Duodenal mucosa (tissue), 2 donors: Measurements from ENCODE around the gene SDK1.

Experiments
- H3K27ac ChIP-seq: one replicate; pipeline ENCODE4 v1.7.0; 2013; ENCODE audit warnings: low read depth, low read length
- H3K27me3 ChIP-seq, 2 donors: one replicate each; pipeline ENCODE4 v1.7.0; 2013; ENCODE audit warnings: low read length in 2 of 2, control low read depth in 1 of 2; ENCODE audit not compliant: insufficient read depth in 2 of 2, control insufficient read depth in 1 of 2
- H3K36me3 ChIP-seq, 2 donors: one replicate each; pipeline ENCODE4 v1.7.0; 2013; ENCODE audit warnings: low read length in 2 of 2, control low read depth in 1 of 2; ENCODE audit not compliant: insufficient read depth in 2 of 2, control insufficient read depth in 1 of 2
- H3K4me1 ChIP-seq, 2 donors: one replicate each; pipeline ENCODE4 v1.7.0; 2013; ENCODE audit warnings: low read length in 2 of 2, control low read depth in 1 of 2; ENCODE audit not compliant: insufficient read depth in 2 of 2, control insufficient read depth in 1 of 2
- H3K4me3 ChIP-seq, 2 donors: one replicate each; pipeline ENCODE4 v1.7.0; 2013; ENCODE audit warnings: low read length in 2 of 2, low read depth in 1 of 2
- H3K9ac ChIP-seq, 2 donors: one replicate each; pipeline ENCODE4 v1.7.0; 2013; ENCODE audit warnings: low read length in 2 of 2, low read depth in 1 of 2
- H3K9me3 ChIP-seq, 2 donors: one replicate each; pipeline ENCODE4 v1.7.0; 2013; ENCODE audit warnings: low read length in 2 of 2, control low read depth in 1 of 2; ENCODE audit not compliant: control insufficient read depth in 1 of 2

Gene SDK1

DNA sequence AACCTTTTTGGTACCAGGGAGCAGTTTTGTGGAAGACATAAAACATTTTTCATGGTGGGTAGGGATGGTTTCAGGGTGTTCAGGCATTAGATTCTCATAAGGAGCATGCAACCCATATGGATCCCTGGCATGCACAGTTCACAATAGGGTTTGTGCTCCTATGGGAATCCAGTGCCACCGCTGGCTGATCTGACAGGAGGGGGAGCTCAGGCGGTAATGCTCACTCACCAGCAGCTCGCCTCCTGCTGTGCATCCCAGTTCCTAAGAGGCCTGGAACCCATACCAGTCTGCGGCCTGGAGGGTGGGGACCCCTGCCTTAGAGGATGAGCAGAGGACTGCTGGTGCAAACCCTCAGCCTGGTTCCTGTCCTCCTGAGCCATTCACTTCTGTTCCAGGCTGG, 561.7 kb downstream of the SDK1 start:
- Histone ChIP-seq H3K9ac (no peak overlapping the region), H3K27ac (no peak overlapping the region), H3K36me3 (no peaks in the 10 kb centered on the region), H3K27me3 (no peaks in the 10 kb centered on the region), H3K9me3 (no peaks in the 10 kb centered on the region), H3K4me3 (no peak overlapping the region), H3K4me1 (peaks cover 0 to 4% of the 10 kb centered on the region in 2 donors)

GRCh38 chr7:3866277-3866676, 565.2 kb downstream of the SDK1 start:
- Histone ChIP-seq H3K4me1 (peaks cover 0 to 4% of the 10 kb centered on the region in 2 donors), H3K27me3 (no peaks in the 10 kb centered on the region), H3K36me3 (no peaks in the 10 kb centered on the region), H3K4me3 (no peak overlapping the region), H3K9ac (no peak overlapping the region), H3K27ac (no peak overlapping the region), H3K9me3 (no peaks in the 10 kb centered on the region)

DNA sequence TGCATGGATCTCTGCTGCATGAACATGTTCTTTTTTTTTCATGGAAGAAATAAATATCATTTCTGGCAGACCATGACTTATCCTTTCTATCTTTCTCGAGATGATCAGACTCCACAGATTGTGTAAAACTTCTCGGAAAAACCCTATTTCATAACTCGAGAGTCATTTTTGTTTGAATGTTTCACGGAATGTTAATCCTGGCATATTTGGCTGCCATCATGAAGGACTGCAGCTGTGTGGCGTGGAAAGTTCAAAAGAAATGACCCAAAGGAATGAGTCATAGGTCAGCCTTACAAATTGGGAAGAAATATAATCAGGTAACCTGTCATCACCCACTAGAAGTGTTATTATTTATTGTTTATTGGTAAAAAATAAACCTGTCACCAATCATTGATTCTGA, 566.8 kb downstream of the SDK1 start:
- no peak overlapping the region for H3K4me3 ChIP-seq
- no peak overlapping the region for H3K9ac ChIP-seq
- H3K27me3 ChIP-seq: no peaks in the 10 kb centered on the region
- peaks cover 0 to 4% of the 10 kb centered on the region in 2 donors for H3K4me1 ChIP-seq
- H3K36me3 ChIP-seq: no peaks in the 10 kb centered on the region
- no peak overlapping the region for H3K27ac ChIP-seq
- H3K9me3 ChIP-seq: no peaks in the 10 kb centered on the region

GRCh38 chr7:3879355-3880075, 578.5 kb downstream of the SDK1 start:
- H3K4me1 ChIP-seq: peaks cover 8 to 14% of the 10 kb centered on the region in 2 donors
- peak overlapping the region in 1 of 2 donors; percentile 5 for H3K4me3 ChIP-seq
- no peaks in the 10 kb centered on the region for H3K36me3 ChIP-seq
- H3K27me3 ChIP-seq: no peaks in the 10 kb centered on the region
- H3K9me3 ChIP-seq: no peaks in the 10 kb centered on the region
- no peak overlapping the region for H3K27ac ChIP-seq
- H3K9ac ChIP-seq: no peak overlapping the region

DNA sequence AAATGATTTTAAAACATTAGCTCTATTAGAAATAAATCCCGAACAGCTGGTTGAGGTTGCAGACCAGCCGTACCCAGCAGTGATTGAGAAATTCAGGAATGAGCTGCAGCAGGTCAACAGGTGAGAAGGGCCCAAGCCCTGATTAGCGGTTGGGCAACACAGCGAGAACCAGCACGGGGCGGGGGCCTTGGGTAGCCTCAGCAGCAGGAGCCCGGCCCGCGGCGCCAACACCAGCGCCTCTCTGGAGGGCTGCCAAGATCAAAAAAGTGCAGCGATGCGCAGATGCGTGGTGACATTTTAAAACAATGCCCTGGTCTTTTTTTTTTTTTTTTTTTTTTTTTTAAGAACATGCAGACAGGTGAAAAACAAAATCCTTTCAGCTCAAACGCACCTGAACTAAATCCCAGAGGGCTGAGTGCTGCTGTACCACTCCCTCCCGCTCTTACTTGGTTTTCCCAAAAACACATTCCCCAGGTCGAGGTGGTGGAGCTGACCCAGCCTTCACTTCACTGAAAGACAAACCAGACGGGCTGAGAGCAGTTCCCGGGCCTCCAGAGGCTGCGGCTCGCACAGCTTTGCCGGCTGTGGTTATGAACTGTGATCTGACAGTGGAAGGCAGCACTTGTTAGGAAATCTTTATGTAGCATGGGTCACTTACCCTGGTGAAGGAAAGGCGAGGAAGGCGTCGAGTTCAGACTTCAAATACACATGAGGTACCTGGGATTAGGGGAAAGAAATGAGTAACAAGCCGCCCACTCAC, 579.4 kb downstream of the SDK1 start:
- no peaks in the 10 kb centered on the region for H3K27me3 ChIP-seq
- no peaks in the 10 kb centered on the region for H3K9me3 ChIP-seq
- H3K4me1 ChIP-seq: peaks cover 8 to 14% of the 10 kb centered on the region in 2 donors
- no peak overlapping the region for H3K27ac ChIP-seq
- no peak overlapping the region for H3K4me3 ChIP-seq
- H3K36me3 ChIP-seq: no peaks in the 10 kb centered on the region
- no peak overlapping the region for H3K9ac ChIP-seq

DNA sequence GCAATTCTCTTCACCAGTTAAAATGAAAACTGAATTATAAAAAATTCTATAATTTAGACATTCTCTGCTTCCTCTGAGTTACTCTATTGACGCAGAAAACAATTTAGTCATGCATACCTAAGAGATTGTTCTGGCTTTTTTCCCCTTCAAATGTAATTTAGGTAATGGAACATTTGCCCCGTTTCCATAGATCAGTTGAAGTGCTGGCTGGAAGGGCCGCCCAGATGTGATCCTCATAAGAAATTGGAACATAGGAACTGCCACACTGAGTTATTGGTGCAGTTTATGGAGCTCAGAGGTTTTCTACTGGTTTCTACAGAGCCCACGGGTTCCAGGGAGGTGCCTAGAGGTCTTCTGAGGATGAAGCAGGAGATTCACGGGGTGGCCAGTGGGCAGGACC, 581.7 kb downstream of the SDK1 start:
- Histone ChIP-seq H3K36me3 (no peaks in the 10 kb centered on the region), H3K9ac (no peak overlapping the region), H3K4me3 (no peak overlapping the region), H3K4me1 (peaks cover 8 to 14% of the 10 kb centered on the region in 2 donors), H3K27ac (no peak overlapping the region), H3K27me3 (no peaks in the 10 kb centered on the region), H3K9me3 (no peaks in the 10 kb centered on the region)

- H3K36me3 ChIP-seq: no peaks in the 10 kb centered on the region
- no peak overlapping the region for H3K9ac ChIP-seq
- H3K4me3 ChIP-seq: no peak overlapping the region
- H3K27me3 ChIP-seq: no peaks in the 10 kb centered on the region
- no peaks in the 10 kb centered on the region for H3K9me3 ChIP-seq
- H3K27ac ChIP-seq: no peak overlapping the region
- peaks cover 8 to 11% of the 10 kb centered on the region in 2 donors for H3K4me1 ChIP-seq
Observed at GRCh38 chr7:3884543-3884942, 583.5 kb downstream of the SDK1 start.

DNA sequence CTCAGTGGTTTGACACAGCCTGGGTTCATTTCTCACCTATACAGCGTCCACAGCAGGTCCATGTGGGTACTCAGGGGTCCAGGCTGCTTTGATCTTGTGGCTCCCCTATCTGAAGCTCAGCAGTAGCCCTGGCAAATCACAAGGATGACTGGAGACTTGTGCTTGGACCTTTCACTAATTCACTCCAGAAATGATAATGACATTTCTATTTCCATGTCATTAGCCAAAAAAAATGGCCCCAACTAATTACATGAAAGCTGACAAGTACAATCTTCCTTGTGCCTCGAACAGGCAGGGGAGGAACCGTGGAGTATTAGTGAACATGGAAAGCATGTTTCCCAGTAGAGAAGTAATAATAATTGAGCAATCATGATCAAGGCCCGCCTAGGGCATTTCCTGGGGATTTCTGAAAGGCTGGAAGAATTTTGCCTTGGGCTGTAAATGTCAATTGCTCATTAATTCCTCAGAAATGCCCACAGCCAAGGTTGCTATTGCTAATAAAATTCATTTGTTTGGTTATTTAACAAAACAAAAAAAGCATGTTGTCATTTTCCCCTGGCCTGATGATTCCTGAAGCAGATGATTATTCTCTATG, 586.1 kb downstream of the SDK1 start:
- H3K27me3 ChIP-seq: no peaks in the 10 kb centered on the region
- no peak overlapping the region for H3K27ac ChIP-seq
- no peaks in the 10 kb centered on the region for H3K36me3 ChIP-seq
- H3K4me3 ChIP-seq: no peak overlapping the region
- H3K9ac ChIP-seq: no peak overlapping the region
- no peaks in the 10 kb centered on the region for H3K4me1 ChIP-seq
- no peaks in the 10 kb centered on the region for H3K9me3 ChIP-seq

DNA sequence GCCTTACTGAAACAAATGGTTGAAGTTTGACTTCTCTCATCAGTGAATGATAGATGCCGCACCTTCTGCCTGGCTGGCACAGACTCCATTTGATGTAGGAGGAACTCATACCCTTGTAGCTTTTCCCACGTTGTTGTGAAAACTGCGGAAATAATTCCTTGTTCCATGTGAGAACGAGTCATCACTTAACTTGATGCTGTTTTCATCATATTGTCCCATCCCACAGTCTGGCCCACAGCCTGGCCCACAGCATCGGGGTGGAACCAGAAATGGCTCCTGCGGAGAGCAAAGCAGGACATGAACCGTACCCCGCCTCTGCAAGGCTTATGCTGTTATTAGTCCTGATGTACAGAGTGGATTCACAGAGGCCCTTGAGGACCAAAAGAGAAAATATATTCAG, 587.0 kb downstream of the SDK1 start:
- no peaks in the 10 kb centered on the region for H3K4me1 ChIP-seq
- no peak overlapping the region for H3K4me3 ChIP-seq
- no peaks in the 10 kb centered on the region for H3K27me3 ChIP-seq
- no peaks in the 10 kb centered on the region for H3K9me3 ChIP-seq
- no peak overlapping the region for H3K9ac ChIP-seq
- no peak overlapping the region for H3K27ac ChIP-seq
- H3K36me3 ChIP-seq: no peaks in the 10 kb centered on the region

GRCh38 chr7:3892157-3892556, 591.1 kb downstream of the SDK1 start:
- Histone ChIP-seq H3K9ac (no peak overlapping the region), H3K27ac (no peak overlapping the region), H3K36me3 (no peaks in the 10 kb centered on the region), H3K9me3 (no peaks in the 10 kb centered on the region), H3K4me3 (no peak overlapping the region), H3K27me3 (no peaks in the 10 kb centered on the region), H3K4me1 (no peaks in the 10 kb centered on the region)
